Measurements from ENCODE around the gene SSBP1. TPM values are rescaled to one million over a fixed set of nuclear protein-coding genes. Genes with fewer than 3 reads are reported as not detected.
"Not testable (repeated sequence)": the region's sequence is repeated elsewhere in the genome, so short reads cannot be mapped to it uniquely, and the experiment has no call there.

SSBP1 gene, protein sequence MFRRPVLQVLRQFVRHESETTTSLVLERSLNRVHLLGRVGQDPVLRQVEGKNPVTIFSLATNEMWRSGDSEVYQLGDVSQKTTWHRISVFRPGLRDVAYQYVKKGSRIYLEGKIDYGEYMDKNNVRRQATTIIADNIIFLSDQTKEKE
- 194 and 242 TPM in 2 replicates for total RNA-seq (2014; rRNA removed; shearing (Covaris generic))

DNA sequence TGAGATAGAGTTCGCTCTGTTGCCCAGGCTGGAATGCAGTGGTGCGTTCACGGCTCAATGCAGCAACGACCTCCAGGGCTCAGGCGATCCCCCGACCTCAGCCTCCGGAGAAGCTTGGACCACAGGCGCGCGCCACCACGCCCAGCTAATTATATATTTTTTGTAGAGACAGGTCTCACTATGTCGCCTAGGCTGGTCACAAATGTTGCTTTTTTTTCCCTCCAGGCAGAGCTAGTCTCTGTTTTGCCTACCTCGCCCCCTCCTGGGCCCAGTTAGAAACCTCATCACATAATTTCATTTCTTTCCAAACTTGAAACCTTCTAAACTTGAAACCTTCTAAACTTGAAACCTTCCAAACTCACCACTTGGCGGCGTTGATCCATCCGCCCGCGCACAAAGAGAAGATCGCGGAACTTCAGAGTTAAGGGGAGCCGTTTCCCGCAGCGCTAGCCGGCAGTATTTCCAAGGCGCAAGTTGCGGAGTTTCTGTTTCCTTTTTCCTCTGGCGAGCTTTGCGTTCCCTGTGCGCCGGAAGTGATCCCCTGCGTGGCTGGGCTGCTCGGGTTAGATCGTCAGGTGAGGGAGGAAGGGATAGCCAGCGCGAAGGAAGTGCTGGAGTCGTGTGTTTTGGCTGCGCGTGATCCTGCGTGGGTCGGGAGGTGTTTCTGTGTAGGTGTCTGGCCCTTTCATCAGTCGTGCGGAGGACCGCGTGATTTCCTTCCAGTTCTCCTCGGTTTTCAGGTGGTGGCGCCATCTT, at the start of gene SSBP1:
Gene SSBP1, plus strand, starts transcription at position 523 of the 756 bp plus-strand sequence. CDS start 809 bp downstream, outside the sequence.
- DNase-seq (ENCODE audit: low spot score) = peak; percentile 99

DNA sequence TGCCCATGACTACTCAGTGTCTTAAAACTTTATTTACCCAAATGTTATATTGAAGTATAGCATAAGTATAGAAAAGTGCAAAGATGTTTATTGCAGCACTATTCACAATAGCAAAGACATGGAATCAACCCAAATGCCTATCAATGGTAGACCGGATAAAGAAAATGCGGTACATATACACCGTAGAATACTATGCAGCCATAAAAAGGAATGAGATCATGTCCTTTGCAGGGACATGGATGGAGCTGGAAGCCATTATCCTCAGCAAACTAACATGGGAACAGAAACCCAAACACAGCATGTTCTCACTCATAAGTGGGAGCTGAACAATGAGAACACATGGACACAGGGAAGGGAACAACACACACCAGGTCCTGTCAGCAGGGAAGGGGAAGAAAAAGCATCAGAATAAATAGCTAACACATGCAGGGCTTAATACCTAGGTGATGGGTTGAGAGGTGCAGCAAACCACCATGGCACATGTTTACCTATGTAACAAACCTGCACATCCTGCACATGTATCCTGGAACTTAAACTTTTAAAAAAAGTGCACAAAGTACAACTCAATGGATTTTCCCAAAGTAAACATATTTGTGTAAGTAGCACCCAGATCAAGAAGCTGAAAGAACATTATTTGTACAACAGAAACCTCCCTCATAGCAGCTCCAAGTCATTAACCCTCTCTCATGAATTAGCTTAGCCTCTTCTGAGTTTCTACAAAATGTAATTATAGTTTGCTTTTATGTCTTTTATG, 48.9 kb upstream of the SSBP1 start:
- DNase-seq (ENCODE audit: low spot score) = not testable (repeated sequence)

DNA sequence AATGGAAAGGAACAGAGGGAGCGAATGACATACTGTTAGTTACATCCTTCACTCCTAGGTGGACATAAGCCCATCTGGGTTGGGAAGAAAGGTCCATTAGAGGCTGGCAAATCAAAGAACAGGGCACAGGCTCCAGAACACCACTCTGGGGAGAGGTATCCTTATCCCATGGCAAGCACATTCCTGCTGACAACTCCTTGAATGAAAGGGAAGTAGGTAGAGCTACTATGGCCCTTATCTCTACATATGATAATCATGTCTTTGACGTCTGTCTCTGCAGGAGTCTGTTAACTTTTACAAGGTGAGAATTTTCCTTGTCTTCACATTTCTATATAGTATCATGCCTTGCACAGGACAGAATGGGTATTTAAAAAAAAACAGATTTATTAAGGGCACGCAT, 46.6 kb upstream of the SSBP1 start:
- DNase-seq (ENCODE audit: low spot score) = no peak

DNA sequence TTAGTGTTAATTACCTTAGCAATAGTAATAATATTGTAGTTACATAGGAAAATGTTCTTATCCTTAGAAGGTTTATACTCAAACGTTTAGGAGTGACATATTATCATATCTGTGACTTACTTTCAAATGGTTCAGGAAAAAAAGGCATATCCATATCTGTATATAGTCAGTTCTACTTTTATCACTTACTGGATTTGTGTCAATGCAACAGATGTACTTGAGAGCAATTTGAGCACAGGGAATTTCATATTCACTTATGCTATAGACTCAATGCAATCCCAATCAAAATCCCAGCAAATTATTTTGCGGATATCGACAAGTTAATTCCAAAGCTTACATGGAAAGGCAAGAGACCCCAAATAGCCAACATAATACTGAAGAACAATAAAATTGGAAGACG, 46.2 kb upstream of the SSBP1 start:
- no peak for DNase-seq (ENCODE audit: low spot score)

GRCh38 chr7:141693082-141693481, 45.1 kb upstream of the SSBP1 start:
- no peak for DNase-seq (ENCODE audit: low spot score)

GRCh38 chr7:141695803-141696289, 42.3 kb upstream of the SSBP1 start:
- peak; percentile 67 for DNase-seq (ENCODE audit: low spot score)

GRCh38 chr7:141696348-141696747, 41.8 kb upstream of the SSBP1 start:
- no peak for DNase-seq (ENCODE audit: low spot score)

GRCh38 chr7:141697211-141697871, 40.8 kb upstream of the SSBP1 start:
- no peak for DNase-seq (ENCODE audit: low spot score)

- no peak for DNase-seq (ENCODE audit: low spot score)
These were observed 39.7 kb upstream of the SSBP1 start for GRCh38 chr7:141698247-141699015.

DNA sequence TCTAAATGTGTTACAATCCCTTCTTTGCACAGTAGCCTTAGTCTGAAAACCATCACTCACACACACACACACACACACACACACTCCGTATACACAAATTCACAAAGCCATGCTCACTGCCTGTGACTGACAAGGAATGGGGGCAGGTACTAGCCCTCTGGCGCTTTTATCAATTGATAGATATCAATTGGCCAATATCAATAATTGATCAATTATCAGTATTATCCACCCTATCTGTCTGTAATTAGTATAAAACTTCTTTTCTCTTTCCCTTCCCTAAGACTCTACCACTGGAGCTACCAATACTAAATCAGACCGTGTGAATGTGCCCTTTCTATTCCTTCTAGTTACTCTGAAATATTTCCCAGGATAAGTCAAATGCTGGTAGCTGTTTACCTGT, 38.3 kb upstream of the SSBP1 start:
- DNase-seq (ENCODE audit: low spot score) = no peak

DNA sequence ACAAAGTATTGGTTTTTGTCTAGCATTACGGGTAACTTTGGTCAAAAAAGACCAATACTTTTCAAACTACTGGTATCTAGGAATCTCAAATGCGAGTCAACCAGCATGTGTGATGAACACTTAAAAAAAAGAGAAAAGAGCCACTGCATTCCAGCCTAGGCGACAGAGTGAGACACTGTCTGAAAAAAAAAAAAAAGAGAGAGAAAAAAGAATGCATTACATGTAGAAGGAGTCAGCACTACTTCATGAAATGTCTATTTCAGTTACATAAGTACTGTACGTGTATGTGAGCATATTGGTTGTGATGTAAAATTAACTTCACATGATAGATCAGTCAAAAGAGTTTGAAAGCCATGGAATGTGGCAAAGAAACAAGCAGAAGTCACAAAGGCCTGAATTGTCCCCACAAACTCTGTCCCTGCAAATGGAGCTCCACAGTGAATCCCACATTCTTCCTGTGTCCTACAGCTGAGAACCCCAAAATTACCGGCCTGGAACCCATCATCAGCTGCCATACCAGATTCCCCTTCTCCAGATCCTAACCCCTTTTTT, 37.8 kb upstream of the SSBP1 start:
- no peak for DNase-seq (ENCODE audit: low spot score)

- no peak for DNase-seq (ENCODE audit: low spot score)
These were observed 37.2 kb upstream of the SSBP1 start for GRCh38 chr7:141700848-141701371.

GRCh38 chr7:141701489-141702046, 36.6 kb upstream of the SSBP1 start:
- peak; percentile 34 for DNase-seq (ENCODE audit: low spot score)

DNA sequence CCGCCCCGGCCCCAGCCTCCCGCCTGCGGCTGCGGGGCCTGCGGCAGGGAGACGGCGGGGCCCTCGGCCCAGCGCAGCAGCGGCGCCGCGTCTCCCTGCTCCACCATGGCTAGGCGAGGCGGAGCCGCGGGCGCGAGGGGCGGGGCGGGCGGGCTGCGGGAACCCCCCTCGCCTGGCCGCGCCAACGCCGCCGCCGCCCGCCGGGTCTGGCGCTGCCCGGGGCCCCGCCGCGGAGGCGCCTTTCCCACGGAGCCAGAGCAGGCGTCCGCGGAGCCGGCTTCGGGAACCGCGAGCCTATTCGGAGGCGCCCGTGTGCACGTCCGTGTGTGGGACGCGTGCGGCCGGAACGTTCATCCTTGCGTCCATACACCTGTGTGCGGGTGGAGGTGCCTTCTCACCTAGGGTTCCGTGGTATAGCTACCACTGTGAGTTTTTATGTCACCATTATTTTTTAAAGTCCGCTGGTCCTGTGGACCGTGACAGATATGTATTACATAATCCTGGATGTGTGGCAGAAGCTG, 36.1 kb upstream of the SSBP1 start, which contains the start of gene DENND11:
Gene DENND11, minus strand, starts transcription at position 120 of the 521 bp plus-strand sequence. Its CDS starts 13 bp downstream, at position 107.
- DNase-seq (ENCODE audit: low spot score) = peak; percentile 45

DNA sequence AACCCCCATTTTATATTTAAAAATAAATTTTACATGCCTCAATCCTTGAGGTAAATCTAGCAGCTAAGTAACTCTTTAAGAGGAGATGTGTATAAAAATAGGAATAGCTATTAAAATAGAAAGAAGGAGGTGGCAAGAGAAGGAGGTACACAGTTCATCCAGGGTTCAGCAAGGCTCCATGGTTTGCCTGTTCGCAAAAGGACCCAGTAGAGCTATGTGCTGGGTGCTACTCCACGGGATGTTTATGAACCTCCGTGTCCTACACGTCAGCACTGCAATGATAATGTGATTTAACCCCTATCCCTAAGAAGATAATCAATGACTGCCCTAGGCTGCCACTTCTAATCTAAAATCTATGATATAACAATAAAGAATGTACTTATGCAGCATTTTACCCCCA, 35.3 kb upstream of the SSBP1 start:
- DNase-seq (ENCODE audit: low spot score) = no peak

DNA sequence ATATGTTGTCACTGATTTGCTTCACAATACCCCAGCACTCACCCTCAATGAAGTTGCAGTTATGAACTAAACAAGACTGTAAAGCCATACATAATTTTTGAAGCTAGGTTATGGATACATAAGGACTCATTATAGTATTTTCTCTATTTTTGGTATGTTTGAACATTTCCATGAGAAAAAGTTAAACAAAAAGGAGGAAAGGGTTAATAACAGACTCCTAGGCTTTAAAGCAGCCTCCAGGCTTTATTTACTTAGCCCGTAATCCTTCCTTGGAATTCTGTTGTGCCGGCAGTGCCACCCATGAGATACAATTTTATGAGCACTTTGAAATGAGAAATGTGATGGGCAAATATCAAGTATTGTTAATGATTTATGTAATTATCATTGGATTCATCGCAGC, 34.0 kb upstream of the SSBP1 start:
- peak; percentile 41 for DNase-seq (ENCODE audit: low spot score)

- peak; percentile 27 for DNase-seq (ENCODE audit: low spot score)
These were observed 33.4 kb upstream of the SSBP1 start for GRCh38 chr7:141704741-141705140.

GRCh38 chr7:141706239-141707064, 31.7 kb upstream of the SSBP1 start:
- DNase-seq (ENCODE audit: low spot score) = no peak

- no peak for DNase-seq (ENCODE audit: low spot score)
These were observed 29.8 kb upstream of the SSBP1 start, which contains the start of gene WEE2 for GRCh38 chr7:141708351-141708750. WEE2 (plus strand) TSS chr7:141708353; CDS start chr7:141708759, 406 bp downstream.

Measured in HT-29 (cell line).